ENCODE results near the gene SLC30A3.

The SLC30A3 gene

DNA sequence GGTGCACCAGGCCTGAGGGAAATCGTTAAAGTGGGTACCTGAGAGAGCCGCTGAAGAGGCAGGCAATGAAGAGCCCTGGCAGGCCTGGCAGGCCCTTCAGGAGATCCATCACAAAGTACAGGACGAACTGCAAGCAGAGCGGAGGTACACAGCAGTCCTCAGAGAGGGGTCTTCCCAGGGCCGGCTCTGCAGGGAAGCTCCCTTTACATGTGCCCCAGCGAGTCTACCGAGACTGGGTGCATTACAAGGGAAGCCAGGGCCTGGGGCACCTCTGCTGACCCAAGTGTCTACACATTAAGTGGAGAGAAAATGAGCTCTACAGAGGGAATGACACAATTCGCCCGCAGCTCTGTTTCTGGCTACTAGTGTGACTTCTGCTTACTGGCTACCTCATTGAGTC is 59.1 kb downstream of the SLC30A3 start:
- H3K79me1 ChIP-seq (ENCODE audit: low read depth, low read length): peaks cover 8% of the 10 kb centered on the region
- no peak overlapping the region for H2AFZ ChIP-seq (ENCODE audit: low read length)
- no peak overlapping the region for H3K27ac ChIP-seq (replicated peaks; ENCODE audit: low read length)
- no peaks in the 10 kb centered on the region for H3K4me1 ChIP-seq (ENCODE audit: control insufficient read depth in 2 of 2, insufficient read depth in 1 of 2, low read depth in 1 of 2, low read length in 2 of 2)
- H3K23ac ChIP-seq (ENCODE audit: low read depth, low read length, poor library complexity): no peak overlapping the region
- peaks cover 0 to 3% of the 10 kb centered on the region in 2 donors for H3K9me3 ChIP-seq (replicated peaks in 1 of 2; ENCODE audit: control insufficient read depth in 2 of 2, insufficient read depth in 1 of 2, low read depth in 1 of 2, low read length in 2 of 2)
- no peak overlapping the region for H3K4ac ChIP-seq (ENCODE audit: low read length)
- no CpG with 5 or more reads among the region's 9 CpGs for WGBS, 2 donors (ENCODE audit: extremely low coverage in 2 of 2, insufficient read length in 2 of 2, insufficient replicate concordance in 1 of 2)
- no peak overlapping the region for H4K91ac ChIP-seq (ENCODE audit: low read depth, low read length, poor library complexity)
- no peak overlapping the region for H3K14ac ChIP-seq (ENCODE audit: low read length)
- H4K8ac ChIP-seq (ENCODE audit: low read depth, low read length): no peak overlapping the region
- H3K27me3 ChIP-seq (ENCODE audit: control insufficient read depth in 3 of 3, insufficient read depth in 3 of 3, low read depth in 1 of 3, low read length in 3 of 3): no peaks in the 10 kb centered on the region
- no peak overlapping the region for H2BK120ac ChIP-seq (ENCODE audit: low read depth, low read length)
- no peak overlapping the region for H3K9ac ChIP-seq (ENCODE audit: low read depth, low read length, poor library complexity)
- H3K4me2 ChIP-seq (ENCODE audit: insufficient read depth, low read length, poor library complexity, severe bottlenecking): no peak overlapping the region
- no peak overlapping the region for H2BK12ac ChIP-seq (ENCODE audit: low read length)
- peaks cover 62 to 94% of the 10 kb centered on the region in 2 donors for H3K36me3 ChIP-seq (replicated peaks in 1 of 2; ENCODE audit: control insufficient read depth in 2 of 2, insufficient read depth in 2 of 2, low read length in 2 of 2)
- H2AK5ac ChIP-seq (ENCODE audit: low read depth, low read length): no peak overlapping the region
- H3K4me3 ChIP-seq (ENCODE audit: low read length in 2 of 2): no peak overlapping the region
- no peak overlapping the region for H2BK15ac ChIP-seq (ENCODE audit: low read length)
- no peak overlapping the region for H2BK5ac ChIP-seq (ENCODE audit: low read length)
- H3K18ac ChIP-seq (ENCODE audit: low read length): no peak overlapping the region
- DNase-seq (ENCODE audit: low spot score): no peak

Measured in neuronal stem cell (in vitro differentiated cells).